Measurements from ENCODE around the gene DPT. TPM values are rescaled to one million over a fixed set of nuclear protein-coding genes. Genes with fewer than 3 reads are reported as not detected.

The DPT gene
- total RNA-seq, 1 donor: 1.7 TPM

DNA sequence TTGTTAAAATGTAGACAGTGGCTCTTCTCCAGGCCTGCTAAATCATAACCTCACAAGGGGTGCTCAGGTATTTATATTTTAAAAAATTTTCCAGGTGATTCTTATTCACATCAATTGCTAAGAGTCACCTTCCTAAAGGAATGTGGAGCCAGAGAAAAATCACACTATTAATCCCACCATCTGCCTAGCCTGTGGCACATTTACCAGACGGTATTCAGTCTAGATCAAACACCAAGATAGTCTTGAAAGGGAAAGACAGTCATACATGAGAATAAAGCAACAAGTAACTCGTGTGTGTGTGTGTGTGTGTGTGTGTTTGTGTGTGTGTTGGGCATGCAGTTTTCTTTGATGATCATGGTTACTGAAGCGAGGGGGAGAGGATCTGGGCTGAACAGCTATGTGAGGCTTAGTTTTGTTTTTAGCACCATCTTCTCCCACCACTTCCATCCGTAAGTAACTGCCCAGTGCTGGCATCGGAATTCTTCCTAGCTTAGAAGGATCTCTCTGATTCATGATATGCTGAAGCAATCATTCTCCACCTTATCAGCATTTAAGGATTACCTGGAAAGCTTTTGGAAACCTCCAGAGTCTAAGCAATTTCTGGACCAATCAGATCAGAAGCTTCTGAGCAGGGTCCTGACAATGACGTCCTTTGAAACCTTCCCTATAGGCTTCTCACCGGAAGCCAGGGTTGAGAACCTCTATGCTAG, 2.4 kb upstream of the DPT start:
- no peak for DNase-seq (ENCODE audit: low read depth)
- H3K4me3 ChIP-seq (ENCODE audit: low read depth, low read length): no peak overlapping the region
- TF ChIP-seq, protein P1, sequence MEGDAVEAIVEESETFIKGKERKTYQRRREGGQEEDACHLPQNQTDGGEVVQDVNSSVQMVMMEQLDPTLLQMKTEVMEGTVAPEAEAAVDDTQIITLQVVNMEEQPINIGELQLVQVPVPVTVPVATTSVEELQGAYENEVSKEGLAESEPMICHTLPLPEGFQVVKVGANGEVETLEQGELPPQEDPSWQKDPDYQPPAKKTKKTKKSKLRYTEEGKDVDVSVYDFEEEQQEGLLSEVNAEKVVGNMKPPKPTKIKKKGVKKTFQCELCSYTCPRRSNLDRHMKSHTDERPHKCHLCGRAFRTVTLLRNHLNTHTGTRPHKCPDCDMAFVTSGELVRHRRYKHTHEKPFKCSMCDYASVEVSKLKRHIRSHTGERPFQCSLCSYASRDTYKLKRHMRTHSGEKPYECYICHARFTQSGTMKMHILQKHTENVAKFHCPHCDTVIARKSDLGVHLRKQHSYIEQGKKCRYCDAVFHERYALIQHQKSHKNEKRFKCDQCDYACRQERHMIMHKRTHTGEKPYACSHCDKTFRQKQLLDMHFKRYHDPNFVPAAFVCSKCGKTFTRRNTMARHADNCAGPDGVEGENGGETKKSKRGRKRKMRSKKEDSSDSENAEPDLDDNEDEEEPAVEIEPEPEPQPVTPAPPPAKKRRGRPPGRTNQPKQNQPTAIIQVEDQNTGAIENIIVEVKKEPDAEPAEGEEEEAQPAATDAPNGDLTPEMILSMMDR (IDR thresholded peaks at IDR 0.05; ENCODE audit: insufficient read depth, low read depth, low read length): no peak

DNA sequence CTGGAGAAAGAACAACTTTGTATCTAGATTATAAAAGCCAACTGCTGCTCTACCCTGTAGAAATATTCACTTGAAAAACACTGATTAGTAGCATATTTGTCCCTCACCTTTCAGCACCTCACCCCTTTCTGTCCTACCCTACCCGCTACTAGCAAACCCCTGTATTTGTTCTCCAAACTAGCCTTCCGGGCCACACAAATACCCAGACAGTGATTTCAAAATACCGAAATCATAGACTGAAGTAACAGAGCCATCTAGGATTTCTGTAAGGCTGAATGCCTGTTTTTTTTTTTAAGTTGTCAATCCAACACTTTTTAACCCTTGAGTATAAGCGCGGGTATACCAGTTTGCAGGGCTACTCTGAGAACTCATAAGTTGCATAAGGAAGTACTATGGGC, 398 bp upstream of the DPT start:
- DNase-seq (ENCODE audit: low read depth): no peak
- H3K4me3 ChIP-seq (ENCODE audit: low read depth, low read length): no peak overlapping the region
- TF ChIP-seq, protein P1 (IDR thresholded peaks at IDR 0.05; ENCODE audit: insufficient read depth, low read depth, low read length): no peak

DNA sequence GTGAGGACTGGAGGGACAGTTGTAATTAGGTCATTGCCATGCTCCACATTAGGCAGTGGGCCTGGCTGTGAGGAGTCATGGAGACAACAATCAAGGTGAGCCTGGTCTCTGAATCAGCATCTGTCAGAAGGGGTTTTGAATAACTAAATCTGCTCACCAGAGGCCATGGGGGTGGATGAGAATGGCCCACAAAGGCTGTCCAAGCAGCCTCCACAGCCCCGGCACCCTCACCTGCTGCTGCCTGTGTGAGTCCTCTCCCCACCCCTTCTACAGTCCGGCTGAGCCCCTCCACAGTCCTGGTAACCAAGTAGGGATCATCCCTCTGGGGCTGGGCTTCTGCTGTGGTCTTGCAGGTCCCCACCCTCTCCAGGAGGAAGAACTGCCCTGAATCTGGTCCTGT, 2.3 kb downstream of the DPT start:
- TF ChIP-seq, protein P1 (IDR thresholded peaks at IDR 0.05; ENCODE audit: insufficient read depth, low read depth, low read length): no peak
- DNase-seq (ENCODE audit: low read depth): no peak
- H3K4me3 ChIP-seq (ENCODE audit: low read depth, low read length): no peak overlapping the region

DNA sequence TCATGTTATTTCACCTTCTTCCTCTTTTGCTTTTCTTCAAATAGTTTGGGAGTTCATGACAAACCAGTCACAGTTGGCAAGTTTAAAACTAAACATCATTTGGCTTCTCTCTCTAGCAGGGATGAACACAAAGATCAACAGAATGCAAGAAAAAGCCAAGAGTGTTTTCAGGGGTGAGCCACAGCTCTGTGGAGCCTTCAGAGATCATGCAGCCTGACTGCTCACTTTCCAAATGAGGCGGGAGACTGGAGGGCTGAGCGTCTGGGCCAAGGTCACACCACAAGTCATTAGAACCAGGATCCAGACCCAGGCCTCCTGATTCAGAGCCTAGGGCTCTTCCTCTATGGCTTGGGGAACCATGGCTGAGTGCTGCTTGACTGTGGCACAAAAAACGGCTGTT, 2.7 kb downstream of the DPT start:
- TF ChIP-seq, protein P1 (IDR thresholded peaks at IDR 0.05; ENCODE audit: insufficient read depth, low read depth, low read length): no peak
- H3K4me3 ChIP-seq (ENCODE audit: low read depth, low read length): no peak overlapping the region
- DNase-seq (ENCODE audit: low read depth): no peak

DNA sequence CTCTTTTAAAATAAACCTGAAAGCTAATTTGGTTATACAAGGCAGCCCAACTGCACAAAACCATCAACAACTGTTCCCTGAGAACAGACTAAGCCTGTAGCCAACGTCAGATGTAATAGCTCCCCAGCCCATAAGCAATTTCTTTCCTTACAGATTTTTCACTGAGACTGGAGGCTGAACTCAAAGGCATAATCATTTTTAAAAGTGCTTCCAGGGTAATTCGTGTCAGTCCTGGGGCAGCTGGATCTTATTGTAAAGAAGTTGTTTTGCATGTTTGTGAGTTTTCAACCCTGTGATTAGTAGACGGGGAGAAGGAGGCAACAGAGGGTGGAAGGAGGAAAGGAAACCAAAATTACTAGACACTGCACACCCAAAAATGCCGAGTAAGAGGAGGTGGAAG, 3.2 kb downstream of the DPT start:
- DNase-seq (ENCODE audit: low read depth): no peak
- TF ChIP-seq, protein P1 (IDR thresholded peaks at IDR 0.05; ENCODE audit: insufficient read depth, low read depth, low read length): no peak
- no peak overlapping the region for H3K4me3 ChIP-seq (ENCODE audit: low read depth, low read length)

DNA sequence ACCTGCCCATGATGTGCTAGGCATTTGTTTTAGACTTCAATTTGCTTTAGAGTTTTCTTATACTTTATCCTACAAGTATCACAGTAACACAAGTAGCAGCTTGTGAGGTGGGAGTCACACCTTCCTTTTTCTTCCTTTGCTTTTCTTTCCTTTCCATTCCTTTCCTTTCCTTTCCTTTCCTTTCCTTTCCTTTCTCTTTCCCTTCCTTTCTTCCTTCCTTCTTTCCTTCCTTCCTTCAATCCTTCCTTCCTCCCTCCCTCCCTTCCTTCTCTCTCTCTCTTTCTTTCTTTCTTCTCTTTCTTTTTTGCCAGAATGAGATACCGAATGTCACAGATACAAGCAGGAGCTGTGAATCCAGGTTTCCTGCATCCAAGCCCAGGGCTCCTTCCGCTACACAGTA, 3.9 kb downstream of the DPT start:
- H3K4me3 ChIP-seq (ENCODE audit: low read depth, low read length): no peak overlapping the region
- TF ChIP-seq, protein P1 (IDR thresholded peaks at IDR 0.05; ENCODE audit: insufficient read depth, low read depth, low read length): no peak
- no peak for DNase-seq (ENCODE audit: low read depth)

DNA sequence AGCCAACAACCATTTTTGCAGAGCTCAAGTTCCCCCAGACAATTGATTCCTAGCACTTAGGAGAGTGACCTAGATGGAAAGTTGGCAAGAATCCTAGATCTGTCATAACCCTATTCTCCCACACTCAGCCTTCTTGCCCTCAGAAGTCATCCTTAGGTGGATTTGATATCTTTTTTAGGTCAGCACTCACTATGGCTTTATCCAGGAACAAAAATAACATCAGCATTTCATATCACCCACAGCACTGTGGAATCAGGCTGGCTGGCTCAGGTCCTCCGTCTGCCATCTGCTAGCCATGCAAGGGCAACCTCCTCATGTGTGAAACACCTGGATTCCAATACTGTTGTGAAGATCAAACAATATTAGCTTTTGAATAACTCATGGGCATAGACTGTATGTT, 6.0 kb downstream of the DPT start:
- no peak for DNase-seq (ENCODE audit: low read depth)
- TF ChIP-seq, protein P1 (IDR thresholded peaks at IDR 0.05; ENCODE audit: insufficient read depth, low read depth, low read length): no peak
- H3K4me3 ChIP-seq (ENCODE audit: low read depth, low read length): no peak overlapping the region

Data from fibroblast of villous mesenchyme (primary cell).